Bone marrow (tissue), 2 donors: Measurements from ENCODE around the gene PNKP.

Experiments
- DNase-seq, 2 donors: peaks; one replicate each; lab custom pipeline; 2025; lab: John Stamatoyannopoulos, UW

PNKP gene

DNA sequence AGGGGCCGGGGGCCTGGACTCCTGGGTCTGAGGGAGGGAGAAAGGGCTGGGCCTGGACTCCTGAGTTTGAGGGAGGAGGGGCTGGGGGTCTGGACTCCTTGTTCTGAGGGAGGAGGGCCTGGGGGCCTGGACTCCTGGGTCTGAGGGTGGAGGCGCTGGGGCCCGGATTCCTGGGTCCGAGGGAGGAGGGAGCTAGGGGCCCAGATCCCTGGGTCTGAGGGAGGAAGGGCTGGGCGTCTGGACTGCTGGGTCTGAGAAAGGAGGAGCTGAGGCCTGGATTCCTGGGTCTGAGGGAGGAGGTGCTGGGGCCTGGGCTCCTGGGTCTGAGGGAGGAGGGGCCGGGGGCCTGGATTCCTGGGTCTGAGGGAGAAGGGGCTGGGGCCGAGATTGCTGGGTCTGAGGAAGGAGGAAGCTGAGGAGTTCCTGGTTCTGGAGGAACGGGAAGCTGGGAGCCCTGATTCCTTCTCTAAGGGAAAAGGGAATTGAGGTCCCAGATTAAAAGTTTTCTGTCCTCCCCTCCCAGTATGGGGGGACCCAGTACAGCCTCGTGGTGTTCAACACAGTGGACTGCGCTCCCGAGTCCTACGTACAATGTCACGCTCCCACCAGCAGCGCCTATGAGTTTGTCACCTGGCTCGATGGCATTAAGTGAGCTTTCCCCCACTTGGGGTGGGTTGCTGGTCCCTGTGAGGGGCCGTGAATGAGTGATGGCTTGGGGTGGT is 48.6 kb downstream of the PNKP start:
- no peak for DNase-seq

GRCh38 chr19:49817964-49818648 is 49.3 kb downstream of the PNKP start, which contains the start of gene MED25:
Gene MED25, plus strand, starts transcription at chr19:49818289. Its CDS starts 53 bp downstream, at chr19:49818342.
- peak; percentile 89 to 92 for DNase-seq

- DNase-seq: no peak
These were observed 50.8 kb downstream of the PNKP start for GRCh38 chr19:49816590-49816989.

DNA sequence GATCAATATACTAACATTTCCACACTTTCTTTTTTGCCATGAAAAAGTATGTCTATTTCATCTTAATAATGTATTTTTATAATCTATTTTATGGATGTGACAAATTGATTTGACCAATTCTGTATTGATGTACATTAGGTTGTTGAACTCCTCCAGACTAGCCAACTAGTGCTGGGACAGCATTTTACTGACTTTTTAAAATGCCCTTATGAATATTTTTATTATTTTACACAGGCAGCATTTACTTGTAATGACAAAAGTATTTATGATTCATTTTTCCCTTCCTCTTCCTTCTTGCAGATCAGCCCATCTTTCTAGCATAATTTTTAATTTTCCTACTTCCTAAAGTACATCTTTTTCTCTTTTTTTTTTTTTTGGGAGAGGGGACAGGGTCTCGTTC is 53.4 kb downstream of the PNKP start:
- no peak for DNase-seq

- peak; percentile 76 to 93 for DNase-seq
These were observed 54.1 kb downstream of the PNKP start, which contains the start of gene FUZ for GRCh38 chr19:49812997-49813861. Gene FUZ, minus strand, starts transcription at chr19:49813292. Its CDS starts 186 bp downstream, at chr19:49813106.

GRCh38 chr19:49812452-49812996 is 54.9 kb downstream of the PNKP start:
- DNase-seq: no peak

DNA sequence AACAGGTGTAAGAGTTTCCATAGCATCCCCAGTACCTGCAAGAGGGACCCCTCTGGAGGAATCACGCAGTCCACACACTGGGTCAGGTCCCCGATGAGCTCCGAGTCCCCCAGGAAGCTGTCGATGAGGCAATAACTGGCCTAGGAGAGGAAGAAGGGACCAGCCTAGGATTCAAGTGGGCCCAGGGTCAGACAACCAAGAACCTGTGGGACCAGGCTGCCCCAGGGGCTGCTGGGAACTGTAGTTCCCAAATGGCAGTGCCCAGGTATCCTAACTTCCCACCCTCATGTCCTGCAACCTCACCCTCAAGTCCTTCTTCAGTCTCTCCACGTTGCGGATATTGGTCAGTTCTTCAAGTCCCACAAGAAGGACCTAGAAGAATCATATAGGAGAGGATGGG is 56.0 kb downstream of the PNKP start:
- no peak for DNase-seq
